GM21576 (cell line): ENCODE data around the gene BCL2A1.
"Not testable (repeated sequence)": the region's sequence is repeated elsewhere in the genome, so short reads cannot be mapped to it uniquely, and the experiment has no call there.

Source experiments
- ATAC-seq: cut with Tn5 transposase; IDR thresholded peaks from one replicate; pipeline ENCODE4 v1.9.1; 2021; ENCODE audit warnings: mild to moderate bottlenecking, moderate library complexity; ENCODE audit not compliant: unreplicated experiment

Gene BCL2A1

DNA sequence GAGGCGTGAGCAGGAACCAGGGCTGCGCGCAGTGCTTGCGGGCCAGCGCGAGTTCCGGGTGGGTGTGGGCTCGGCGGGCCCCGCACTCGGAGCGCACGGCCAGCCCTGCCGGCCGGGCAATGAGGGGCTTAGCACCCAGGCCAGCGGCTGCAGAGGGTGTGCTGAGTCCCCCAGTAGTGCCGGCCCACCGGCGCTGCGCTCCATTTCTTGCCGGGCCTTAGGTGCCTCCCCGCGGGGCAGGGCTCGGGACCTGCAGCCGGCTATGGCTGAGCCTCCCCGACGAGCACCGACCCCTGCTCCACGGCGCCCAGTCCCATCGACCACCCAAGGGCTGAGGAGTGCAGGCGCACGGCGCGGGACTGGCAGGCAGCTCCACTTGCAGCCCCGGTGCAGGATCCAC, 44.9 kb downstream of the BCL2A1 start:
- ATAC-seq = not testable (repeated sequence)

- ATAC-seq = no peak
These were observed 46.6 kb downstream of the BCL2A1 start for GRCh38 chr15:79924379-79924778.

DNA sequence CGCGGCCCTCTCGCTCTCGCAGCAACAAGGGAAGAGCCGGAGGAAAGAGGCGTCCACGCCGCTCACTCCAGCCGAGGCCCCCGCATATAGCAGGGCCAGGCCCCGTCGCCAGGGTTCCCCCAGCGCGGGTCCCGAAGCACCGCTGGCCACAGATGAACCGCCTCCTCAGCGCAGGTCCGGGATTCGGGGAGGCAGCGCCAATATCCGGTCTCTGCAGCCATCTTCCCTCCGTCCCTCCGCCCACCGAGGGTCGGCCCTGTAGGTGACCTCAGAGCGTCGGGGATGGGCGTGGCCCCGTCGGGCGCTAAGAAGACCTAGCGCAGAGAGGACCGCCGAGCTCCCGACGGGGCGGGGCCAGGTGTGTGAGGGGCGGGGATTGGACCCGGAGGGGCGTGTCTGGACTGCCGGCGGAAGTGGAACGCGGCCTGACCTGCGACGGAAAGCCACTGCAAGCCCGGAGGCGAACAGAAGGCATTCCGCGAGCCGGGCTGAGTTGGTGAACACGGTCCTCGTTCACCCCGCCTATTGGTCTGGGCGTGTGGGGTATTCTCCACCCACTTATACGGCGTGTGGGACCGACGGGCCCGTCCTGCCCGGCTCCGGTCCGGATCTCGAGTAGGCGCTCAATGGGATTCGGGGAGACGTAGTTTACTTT, 47.4 kb downstream of the BCL2A1 start:
- ATAC-seq = peak; percentile 92

GRCh38 chr15:79923079-79923514, 47.9 kb downstream of the BCL2A1 start:
- ATAC-seq = peak; percentile 43

GRCh38 chr15:79922512-79923078, 48.4 kb downstream of the BCL2A1 start:
- no peak for ATAC-seq

DNA sequence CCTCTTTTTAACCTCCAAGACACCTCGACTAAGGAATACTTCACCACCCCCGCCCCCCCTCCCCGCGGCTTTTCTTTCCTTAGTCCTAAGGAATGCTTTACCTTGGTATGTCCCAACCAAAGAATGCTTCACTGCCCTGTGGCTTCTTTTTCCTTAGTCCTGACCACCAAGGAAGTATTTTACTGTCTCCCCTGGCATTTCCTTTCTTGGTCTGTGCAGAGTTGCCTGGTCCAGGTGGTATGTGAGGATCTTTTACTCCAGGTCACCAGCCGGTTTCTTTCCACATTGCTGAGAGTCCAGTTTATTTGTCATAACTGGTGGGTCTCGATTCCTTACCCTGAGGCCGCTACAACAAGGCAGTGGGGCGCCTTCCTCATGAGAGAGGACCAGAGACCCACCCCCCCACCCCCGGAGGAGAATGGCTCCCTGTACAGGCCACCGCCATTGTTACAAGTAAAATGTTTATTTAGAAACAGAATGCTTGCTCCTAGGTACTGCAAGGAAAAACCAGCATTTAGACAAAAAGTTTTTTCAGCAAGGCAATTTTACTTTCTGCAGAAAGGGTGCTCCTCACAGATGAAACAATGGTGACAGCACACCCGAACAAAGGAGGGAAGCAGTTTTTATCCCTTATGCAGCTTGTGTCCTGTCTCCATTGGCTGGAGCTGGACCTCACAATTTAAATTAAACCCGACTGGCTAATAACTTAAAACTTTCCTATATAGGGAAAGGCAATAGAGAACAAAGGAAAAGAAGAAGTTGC, 51.1 kb downstream of the BCL2A1 start:
- no peak for ATAC-seq

- no peak for ATAC-seq
These were observed 51.8 kb downstream of the BCL2A1 start for GRCh38 chr15:79919090-79919748.

DNA sequence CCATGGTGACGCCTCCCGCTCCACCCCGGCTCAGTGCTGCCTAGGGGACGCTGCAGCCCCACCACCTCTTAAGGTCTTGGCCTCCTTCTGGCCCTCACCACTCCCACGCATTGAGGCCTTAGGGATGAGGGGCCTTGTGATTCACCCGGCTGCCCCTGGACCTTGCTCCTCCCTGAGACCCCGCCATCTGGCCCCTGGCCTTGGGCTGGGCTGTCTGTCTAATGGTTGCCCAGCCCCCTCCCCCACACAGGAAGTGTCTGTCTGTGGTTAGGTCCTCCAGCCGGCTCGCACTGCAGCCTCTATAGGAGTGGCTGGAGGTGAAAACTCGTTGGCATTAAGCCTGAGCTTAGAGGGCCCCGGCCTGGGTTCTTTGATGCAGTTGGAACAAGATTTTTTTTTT, 52.7 kb downstream of the BCL2A1 start:
- no peak for ATAC-seq

DNA sequence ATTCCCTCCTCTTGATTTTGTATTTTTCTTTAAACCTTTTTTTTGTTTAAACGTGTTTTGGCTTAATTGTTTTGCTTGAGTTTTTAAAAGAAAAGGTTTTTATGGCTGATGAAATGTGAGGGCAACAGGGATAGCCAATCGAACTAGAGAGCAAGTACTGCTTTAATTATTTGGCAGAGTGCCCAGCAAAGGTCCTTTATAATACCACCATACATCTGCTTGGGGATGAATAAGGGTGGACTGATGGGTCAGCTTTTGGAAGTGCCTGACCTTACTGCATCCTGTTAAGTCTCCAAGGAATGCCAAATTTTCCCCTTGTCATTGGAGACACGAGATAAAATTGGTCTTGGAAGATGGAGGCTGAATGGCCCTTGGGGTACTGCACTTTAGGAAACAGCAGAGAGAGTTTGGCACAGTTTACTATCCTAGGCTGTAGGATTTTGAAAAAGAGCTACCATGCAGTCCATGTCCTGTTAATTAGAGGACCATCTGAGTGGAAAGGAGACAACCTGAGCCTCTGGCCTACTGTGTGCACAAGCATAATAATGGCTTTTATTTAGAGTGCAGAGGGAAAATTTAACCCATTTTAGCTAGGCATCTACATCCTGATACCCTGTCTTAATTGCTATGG, 54.4 kb downstream of the BCL2A1 start:
- ATAC-seq = no peak

- ATAC-seq = not testable (repeated sequence)
These were observed 55.1 kb downstream of the BCL2A1 start for GRCh38 chr15:79915776-79916501.

DNA sequence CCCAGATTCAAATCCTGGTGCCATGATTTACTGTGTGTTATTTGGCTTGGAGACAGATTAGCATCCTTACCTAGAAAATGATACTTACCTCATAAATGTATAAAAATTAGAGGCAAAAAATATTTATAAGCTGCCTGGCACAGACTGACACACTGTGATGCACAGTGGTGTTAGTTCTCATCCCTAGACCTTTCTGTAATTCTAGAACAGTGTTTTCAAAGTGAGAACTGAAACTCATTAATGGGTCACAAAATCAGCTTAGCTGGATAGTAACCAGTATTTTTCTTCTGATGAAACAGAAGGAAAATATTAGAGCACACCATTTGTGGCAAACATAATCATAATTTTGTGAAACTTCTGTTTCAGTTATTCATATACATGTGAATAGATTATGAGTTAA, 56.3 kb downstream of the BCL2A1 start:
- no peak for ATAC-seq
